SK-N-MC (cell line): ENCODE results near the gene KCNIP2.

Source experiments
- EZH2 ChIP-seq: fragments of 200-600 bp; sonication (generic); IDR thresholded peaks from one replicate; pipeline ENCODE4 v1.6.1; 2017; ENCODE audit warnings: antibody characterized with exemption
- POLR2AphosphoS5 ChIP-seq: IDR thresholded peaks from 2 replicates; pipeline ENCODE4 v1.6.1; 2012; ENCODE audit warnings: mild to moderate bottlenecking, low read depth, low read length, borderline replicate concordance

- TF ChIP-seq POLR2AphosphoS5 (no peak), EZH2 (no peak)
Measured at GRCh38 chr10:101831169-101831811, 12.3 kb downstream of the KCNIP2 start.
